GM06990 (cell line): ENCODE results near the gene CNTNAP2.
"Not testable (repeated sequence)": the region's sequence is repeated elsewhere in the genome, so short reads cannot be mapped to it uniquely, and the experiment has no call there.

Experiments used
- DNase-seq: peaks from one replicate; pipeline ENCODE4 v3.0.0-alpha.2; 2011; ENCODE audit not compliant: insufficient read length; ENCODE audit errors: extremely low read depth
- H3K27me3 ChIP-seq: replicated peaks from 2 replicates; pipeline ENCODE4 v1.6.0; 2011; ENCODE audit warnings: low read length; ENCODE audit not compliant: control insufficient read depth, insufficient read depth
- H3K36me3 ChIP-seq: 2 replicates; pipeline ENCODE4 v1.5.1; 2011; ENCODE audit warnings: low read length; ENCODE audit not compliant: control insufficient read depth, insufficient read depth
- H3K4me3 ChIP-seq: replicated peaks from 2 replicates; pipeline ENCODE4 v1.5.1; 2011; ENCODE audit warnings: low read depth, mild to moderate bottlenecking, control low read depth, low read length
- CTCF ChIP-seq: IDR thresholded peaks from 2 replicates; pipeline ENCODE4 v1.5.1; 2011; ENCODE audit warnings: low read length, control low read depth, mild to moderate bottlenecking, inconsistent platforms; ENCODE audit not compliant: insufficient read depth, poor library complexity, severe bottlenecking

Gene CNTNAP2

GRCh38 chr7:147723536-147723935 lies 1606.9 kb downstream of the CNTNAP2 start:
- Histone ChIP-seq H3K36me3 (no peaks in the 10 kb centered on the region), H3K4me3 (no peak overlapping the region), H3K27me3 (no peaks in the 10 kb centered on the region)
- no peak for DNase-seq
- TF ChIP-seq CTCF, result no peak

GRCh38 chr7:147731311-147731710 lies 1614.7 kb downstream of the CNTNAP2 start:
- Histone ChIP-seq H3K4me3 (no peak overlapping the region), H3K36me3 (no peaks in the 10 kb centered on the region)
- TF ChIP-seq CTCF, result no peak

GRCh38 chr7:147737559-147738214 lies 1621.1 kb downstream of the CNTNAP2 start:
- not testable (repeated sequence) for H3K4me3 ChIP-seq, H3K36me3 ChIP-seq, DNase-seq, H3K27me3 ChIP-seq

More at GRCh38 chr7:147731311-147731710, 1614.7 kb downstream of the CNTNAP2 start:
- no peak for DNase-seq
- no peaks in the 10 kb centered on the region for H3K27me3 ChIP-seq

DNA sequence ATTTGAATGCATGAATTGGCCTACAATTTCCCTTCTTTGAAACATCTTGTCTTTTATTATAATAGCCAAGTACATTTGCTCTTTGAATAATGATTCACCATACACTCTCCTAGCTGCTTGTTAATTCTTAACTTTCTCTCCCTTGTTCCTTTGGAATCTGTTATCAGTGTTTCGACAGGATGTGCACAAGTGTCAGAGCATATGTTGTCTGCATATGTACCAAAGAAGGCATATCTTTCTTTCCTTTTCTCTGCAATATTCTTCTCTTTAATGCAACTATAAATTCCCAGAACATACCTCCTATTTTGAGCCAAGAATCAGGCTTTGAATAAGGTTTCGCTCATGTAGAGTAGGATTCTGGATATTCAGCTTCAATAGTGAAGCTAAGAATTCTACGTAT lies 1625.7 kb downstream of the CNTNAP2 start:
- Histone ChIP-seq H3K27me3 (no peaks in the 10 kb centered on the region), H3K36me3 (no peaks in the 10 kb centered on the region), H3K4me3 (no peak overlapping the region)
- TF ChIP-seq CTCF, result no peak
- DNase-seq, result no peak

DNA sequence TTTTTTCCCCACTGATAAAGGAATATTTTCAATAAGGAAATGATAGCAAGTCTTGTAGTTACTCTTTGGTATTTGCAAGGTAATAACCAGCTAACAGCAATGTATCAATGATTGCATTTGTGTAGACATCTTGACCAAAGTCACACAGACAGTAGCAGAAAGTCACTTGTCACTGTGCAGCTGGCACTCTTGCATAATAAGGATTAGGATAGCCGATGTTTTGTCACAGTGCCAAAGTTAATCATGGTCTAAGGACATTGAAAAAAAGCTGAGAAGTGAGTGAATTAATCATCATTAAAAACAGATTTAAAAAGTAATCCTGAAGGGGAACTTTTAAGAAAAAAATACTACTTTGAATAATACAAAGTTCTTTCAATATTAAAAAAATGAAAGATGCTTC lies 1639.7 kb downstream of the CNTNAP2 start:
- Histone ChIP-seq H3K36me3 (no peaks in the 10 kb centered on the region), H3K27me3 (no peaks in the 10 kb centered on the region), H3K4me3 (no peak overlapping the region)
- DNase-seq, result no peak
- TF ChIP-seq CTCF, result no peak

GRCh38 chr7:147759327-147759943 lies 1642.8 kb downstream of the CNTNAP2 start:
- Histone ChIP-seq H3K36me3 (no peaks in the 10 kb centered on the region), H3K4me3 (no peak overlapping the region), H3K27me3 (no peaks in the 10 kb centered on the region)
- TF ChIP-seq CTCF, result no peak
- DNase-seq, result no peak
